ENCODE results near the gene ZNF619.

- no peak for TF ChIP-seq CTCF (IDR thresholded peaks at IDR 0.05)
- TF ChIP-seq POLR2A (IDR thresholded peaks at IDR 0.05), result no peak
Measured at GRCh38 chr3:40497288-40497687, 20.4 kb downstream of the ZNF619 start.

All from testis (tissue), 2 donors.